Activated CD8-positive, alpha-beta memory T cell treated with anti-CD3 and anti-CD28 coated beads, Interleukin-2, amount 50 U/mL, for 48 hours (primary cell): ENCODE measurements around the gene DOCK1.
"Not testable (repeated sequence)": the region's sequence is repeated elsewhere in the genome, so short reads cannot be mapped to it uniquely, and the experiment has no call there.

Experiments used
- DNase-seq: peaks from one replicate; pipeline ENCODE4 v3.0.0-alpha.2; 2020

Gene DOCK1

GRCh38 chr10:126904516-126904817 lies 761 bp upstream of the DOCK1 start:
- DNase-seq = no peak

DNA sequence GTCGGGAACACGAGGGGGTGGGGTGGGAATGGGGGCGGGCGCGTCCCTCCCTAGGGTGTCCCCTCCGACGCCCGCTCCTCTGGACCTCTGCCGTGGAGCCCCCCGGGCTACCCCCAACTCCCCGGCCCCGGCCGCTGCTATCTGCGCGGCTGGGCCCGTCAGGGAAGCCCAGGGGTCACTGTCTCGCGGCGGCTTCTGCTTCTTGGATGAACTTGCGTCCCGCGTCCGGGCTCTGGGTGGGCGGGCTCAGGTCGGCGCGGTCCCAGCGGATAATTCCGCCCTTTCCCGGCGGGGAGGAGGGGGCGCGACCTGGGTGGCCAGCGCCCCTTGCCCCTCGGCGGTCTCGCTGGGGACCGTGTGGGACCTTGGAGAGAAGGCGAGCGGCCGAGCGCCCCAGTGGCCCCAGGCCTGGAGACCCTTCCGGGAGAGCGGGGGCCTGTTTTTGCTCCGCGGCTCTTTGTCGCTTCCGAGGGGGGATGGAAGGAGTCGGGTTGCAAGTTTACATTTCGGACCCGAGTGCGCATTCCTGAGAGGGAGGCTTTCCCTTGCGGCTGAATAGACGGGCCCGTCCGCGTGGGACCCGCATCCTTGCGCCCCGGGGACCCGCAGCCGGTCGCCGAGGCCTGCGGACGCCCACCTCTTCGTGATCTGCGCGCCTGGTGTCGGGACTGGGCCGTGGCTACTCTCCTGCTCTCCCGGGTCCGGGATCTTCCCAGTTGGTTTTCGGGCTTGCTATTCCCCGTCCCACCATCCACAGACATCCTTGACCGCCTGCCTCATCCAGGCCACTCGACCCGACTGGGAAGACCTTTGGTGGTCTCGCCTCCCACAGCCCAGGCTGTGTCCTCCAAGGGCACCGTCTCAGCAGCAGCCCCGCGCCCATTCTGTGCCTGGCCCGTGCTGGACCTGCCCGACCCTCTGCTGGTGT lies 812 bp downstream of the DOCK1 start:
- no peak for DNase-seq

GRCh38 chr10:126906704-126907422 lies 1.6 kb downstream of the DOCK1 start:
- DNase-seq = no peak

- no peak for DNase-seq
These were observed 2.3 kb downstream of the DOCK1 start for GRCh38 chr10:126907423-126907970.

- DNase-seq = no peak
These were observed 3.0 kb downstream of the DOCK1 start for GRCh38 chr10:126908225-126908624.

DNA sequence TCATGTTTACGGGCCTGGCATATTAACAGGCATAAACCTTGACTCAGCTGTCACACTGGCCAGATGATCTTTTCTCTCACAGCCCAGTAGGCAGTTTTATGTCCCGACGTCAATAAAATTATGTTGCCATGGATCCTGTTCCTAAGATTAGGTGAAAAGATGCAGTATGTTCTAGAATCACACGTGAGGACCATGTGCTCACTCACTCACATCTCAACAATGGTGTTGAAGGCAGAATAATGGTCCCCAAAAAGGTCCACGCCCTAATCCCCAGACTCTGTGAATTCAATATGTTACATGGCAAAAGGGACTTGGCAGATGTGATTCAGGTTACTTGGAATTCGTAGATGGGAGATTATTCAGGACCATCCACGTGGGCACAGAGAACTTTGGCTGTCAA lies 3.5 kb downstream of the DOCK1 start:
- no peak for DNase-seq

DNA sequence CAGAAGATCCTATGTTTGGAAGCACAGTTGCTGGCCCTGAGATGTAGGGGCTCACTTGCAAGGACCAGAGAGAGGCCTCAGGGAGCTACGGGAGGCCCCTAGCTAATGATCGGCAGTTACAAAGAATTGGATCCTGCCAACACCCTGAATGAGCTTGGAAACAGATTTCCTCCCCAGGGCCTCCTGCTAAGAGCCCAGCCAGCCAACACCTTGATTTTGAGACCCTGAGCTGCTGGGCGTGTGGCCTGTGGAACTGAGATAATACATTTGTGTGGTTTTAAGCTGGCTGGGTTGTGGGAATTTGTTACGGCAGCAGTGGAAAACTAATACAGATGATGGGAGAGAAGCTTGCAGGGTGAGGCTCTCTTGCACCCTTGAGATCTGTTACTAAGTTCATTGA lies 3.9 kb downstream of the DOCK1 start:
- no peak for DNase-seq

DNA sequence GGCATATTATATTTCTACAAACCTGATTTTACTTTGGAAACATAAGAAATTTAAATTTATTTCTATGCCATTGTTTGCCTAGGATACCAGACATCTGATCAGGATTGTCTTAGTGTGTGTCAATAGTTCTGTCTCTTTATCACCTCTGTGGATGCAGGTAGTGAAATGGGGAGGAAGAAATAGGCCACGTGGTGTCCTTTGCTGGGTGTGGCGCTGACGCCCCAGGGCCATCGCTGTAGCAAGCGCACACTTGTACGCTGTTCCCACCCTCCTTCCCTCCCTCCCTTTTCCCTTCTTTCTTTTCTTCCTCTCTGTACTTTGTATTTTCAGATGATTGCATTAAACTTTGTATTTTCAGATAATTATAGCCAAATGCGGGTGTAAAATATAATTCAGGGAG lies 5.0 kb downstream of the DOCK1 start:
- no peak for DNase-seq

- DNase-seq = no peak
These were observed 5.6 kb downstream of the DOCK1 start for GRCh38 chr10:126910798-126911197.

- no peak for DNase-seq
These were observed 6.1 kb downstream of the DOCK1 start for GRCh38 chr10:126911301-126911700.

- no peak for DNase-seq
These were observed 8.1 kb downstream of the DOCK1 start for GRCh38 chr10:126913316-126913715.

- DNase-seq = no peak
These were observed 9.3 kb downstream of the DOCK1 start for GRCh38 chr10:126914561-126914960.

- DNase-seq = not testable (repeated sequence)
These were observed 11.7 kb downstream of the DOCK1 start for GRCh38 chr10:126916952-126917351.

DNA sequence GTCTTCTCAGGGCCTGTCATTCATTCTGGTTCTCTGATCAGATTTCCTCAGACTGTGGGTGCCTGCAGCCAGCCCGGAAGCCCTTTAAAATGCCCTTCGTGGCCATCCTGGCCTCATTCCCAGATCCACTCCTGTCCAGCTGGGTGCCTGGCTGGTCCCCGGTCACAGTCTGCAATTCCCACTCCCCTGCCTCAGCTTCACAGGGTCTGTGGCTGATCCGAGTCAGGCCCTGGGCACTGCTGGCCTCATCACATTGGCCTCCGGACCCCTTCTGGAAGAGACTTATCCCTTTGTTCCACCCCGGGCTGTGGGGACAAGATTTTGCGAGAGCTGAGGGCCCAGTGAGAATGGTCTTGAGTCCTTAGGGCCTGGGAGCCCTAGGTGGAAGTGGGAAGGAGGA lies 12.1 kb downstream of the DOCK1 start:
- DNase-seq = no peak

DNA sequence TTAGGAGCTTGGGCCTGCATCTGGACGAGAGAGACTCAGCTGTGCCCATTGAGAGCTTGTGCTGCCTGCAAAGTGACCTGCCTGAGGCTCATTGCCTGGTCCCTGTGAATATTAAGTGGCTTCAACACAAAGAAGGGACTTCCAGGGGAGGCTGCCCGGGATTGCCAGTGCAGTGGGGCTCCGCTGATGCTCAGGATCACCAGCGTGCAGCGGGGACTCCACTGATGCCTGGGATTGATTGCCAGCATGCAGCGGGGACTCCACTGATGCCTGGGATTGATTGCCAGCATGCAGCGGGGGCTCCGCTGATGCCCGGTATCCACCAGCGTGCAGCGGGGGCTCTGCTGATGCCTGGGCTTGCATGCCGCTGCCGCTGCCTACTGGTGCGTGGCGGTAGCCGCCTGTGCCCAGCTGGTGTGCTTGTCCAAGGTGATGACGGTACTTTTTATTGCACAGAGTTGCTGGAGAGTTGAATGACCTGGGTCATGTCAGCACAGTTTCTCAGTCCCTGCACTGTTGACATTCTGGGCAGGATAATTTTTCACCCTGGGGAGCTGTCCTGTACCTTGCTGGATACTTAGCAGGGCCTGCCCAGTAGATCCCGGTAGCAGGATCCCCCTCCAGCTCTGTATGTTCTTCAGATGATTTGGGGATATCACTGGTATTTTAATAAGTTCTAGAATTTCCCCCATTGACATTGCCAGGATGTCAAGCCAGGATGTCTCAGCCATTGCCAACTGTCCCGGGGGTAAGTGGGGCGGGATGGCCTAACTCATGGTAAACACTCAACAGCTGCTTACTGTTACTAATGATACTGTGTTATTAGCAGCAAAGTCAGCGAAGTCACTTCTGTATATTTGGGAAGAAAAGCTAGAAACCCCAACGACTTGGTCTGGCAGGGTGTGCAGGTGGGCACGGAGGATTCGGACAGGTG lies 13.0 kb downstream of the DOCK1 start:
- DNase-seq = no peak

- no peak for DNase-seq
These were observed 14.2 kb downstream of the DOCK1 start for GRCh38 chr10:126919426-126919825.

DNA sequence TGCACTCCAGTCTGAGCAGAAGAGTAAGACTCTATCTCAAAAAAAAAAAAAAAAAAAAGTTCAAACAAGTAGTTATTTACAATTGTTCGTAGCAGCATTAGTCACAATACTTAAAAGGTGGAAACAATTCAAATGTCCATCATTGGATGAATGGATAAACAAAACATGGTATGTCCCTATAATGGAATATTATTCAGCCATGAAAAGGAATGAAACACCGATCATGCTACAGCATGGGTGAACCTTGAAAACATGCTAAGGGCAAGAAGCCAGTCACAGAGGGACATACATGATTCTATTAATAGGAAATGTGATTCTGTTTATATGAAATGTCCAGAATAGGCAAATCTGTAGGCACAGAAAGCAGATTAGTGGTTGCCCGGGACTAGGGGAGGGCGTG lies 15.9 kb downstream of the DOCK1 start:
- DNase-seq = no peak

DNA sequence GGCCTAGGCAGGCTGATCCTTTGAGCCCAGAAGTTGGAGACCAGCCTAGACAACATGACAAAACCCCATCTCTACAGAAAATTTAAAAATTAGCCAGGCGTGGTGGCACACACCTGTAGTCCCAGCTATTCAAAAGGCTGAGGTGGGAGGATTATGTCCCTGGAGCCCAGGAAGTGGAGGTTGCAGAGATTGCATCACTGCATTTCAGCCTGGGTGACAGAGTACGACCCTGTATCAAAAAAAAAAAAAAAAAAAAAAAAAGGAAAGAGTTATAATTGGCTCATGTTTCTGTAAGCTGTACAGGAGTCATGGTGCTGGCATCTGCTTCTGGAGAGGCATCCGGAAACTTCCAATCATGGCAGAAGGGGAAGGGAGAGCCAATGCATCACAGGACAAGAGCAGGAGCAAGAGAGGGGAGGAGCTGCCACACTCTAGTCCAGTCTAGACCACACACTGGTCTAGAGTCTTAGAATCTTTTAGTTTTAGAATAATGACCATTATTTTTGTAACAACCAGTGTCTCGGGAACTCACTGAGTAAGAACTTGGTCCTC lies 16.8 kb downstream of the DOCK1 start:
- no peak for DNase-seq

DNA sequence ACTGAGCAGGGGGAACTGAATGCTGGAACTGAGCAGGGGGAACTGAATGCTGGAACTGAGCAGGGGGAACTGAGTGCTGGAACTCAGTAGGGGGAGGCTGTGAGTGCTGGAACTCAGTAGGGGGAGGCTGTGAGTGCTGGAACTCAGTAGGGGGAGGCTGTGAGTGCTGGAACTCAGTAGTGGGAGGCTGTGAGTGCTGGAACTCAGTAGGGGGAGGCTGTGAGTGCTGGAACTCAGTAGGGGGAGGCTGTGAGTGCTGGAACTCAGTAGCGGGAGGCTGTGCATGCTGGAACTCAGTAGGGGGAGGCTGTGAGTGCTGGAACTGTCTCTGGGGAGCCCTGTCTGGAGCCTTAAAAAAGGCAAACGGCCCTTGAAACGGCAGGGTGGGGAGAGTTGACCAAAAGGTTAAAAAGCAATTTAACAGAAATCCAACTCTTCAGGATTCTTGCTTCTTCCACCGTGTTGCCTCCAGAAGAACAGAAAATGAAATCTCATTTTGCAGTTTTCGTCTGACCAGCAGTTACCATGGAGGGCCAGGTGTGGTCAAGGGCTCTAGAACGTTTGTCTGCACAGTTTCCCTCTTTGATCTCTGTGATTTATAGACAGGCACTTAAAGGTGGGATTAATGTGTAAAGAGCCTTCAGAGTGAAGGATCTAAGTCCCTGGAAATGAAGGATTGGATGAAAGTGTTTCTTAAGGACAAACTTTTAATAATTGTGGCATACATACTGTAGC lies 19.1 kb downstream of the DOCK1 start:
- no peak for DNase-seq

GRCh38 chr10:126924915-126925300 lies 19.7 kb downstream of the DOCK1 start:
- DNase-seq = no peak

GRCh38 chr10:126926568-126926967 lies 21.3 kb downstream of the DOCK1 start:
- DNase-seq = no peak

DNA sequence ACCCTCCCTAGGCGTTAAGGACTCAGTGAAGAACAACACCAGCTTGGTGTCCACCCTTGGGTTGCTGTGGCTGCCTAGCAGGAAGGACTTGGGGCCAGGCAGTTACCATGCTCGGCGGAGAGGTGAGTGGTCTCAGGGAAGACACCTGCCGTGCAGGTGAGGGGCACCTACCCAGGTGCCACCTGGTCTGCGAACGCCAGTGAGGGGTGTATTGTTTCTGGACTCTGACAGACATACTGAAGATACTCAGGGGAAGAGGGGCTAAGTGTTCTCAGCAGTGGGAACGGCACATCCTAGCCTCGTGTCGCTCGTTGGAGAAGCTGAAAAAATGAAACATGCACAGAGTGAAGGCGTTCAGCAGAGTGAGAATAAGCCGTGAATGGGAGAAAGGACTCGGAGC lies 22.6 kb downstream of the DOCK1 start:
- no peak for DNase-seq
